Mesenchymal stem cell (in vitro differentiated cells and primary cell): Measurements from ENCODE around the gene CLSTN1.

Experiments
- DNase-seq: peaks from one replicate; pipeline ENCODE4 v3.0.0-alpha.2; 2013
- H2AFZ ChIP-seq: one replicate; pipeline ENCODE4 v1.6.1; 2013; ENCODE audit warnings: low read depth, mild to moderate bottlenecking, control low read depth, inconsistent platforms, low read length, moderate library complexity
- H2AK5ac ChIP-seq: 2 replicates; pipeline ENCODE4 v1.6.1; 2013; ENCODE audit warnings: low read length, moderate library complexity, mild to moderate bottlenecking, inconsistent platforms; ENCODE audit not compliant: severe bottlenecking
- H2BK120ac ChIP-seq: one replicate; pipeline ENCODE4 v1.6.1; 2013; ENCODE audit warnings: low read depth, mild to moderate bottlenecking, inconsistent platforms, low read length, moderate library complexity
- H2BK12ac ChIP-seq, 2 experiments: one replicate each; pipeline ENCODE4 v1.6.1; 2013; ENCODE audit warnings: inconsistent platforms in 2 of 2, low read length in 2 of 2, mild to moderate bottlenecking in 2 of 2, moderate library complexity in 2 of 2, control low read depth in 1 of 2
- H2BK15ac ChIP-seq: one replicate; pipeline ENCODE4 v1.6.1; 2013; ENCODE audit warnings: mild to moderate bottlenecking, low read depth, inconsistent platforms; ENCODE audit not compliant: poor library complexity, severe bottlenecking
- H2BK5ac ChIP-seq: 2 replicates; pipeline ENCODE4 v1.6.1; 2013; ENCODE audit warnings: low read depth, mild to moderate bottlenecking, low read length, control low read depth, inconsistent platforms; ENCODE audit not compliant: poor library complexity, severe bottlenecking
- H3K14ac ChIP-seq, 2 experiments: one replicate each; pipeline ENCODE4 v1.6.1; 2013; ENCODE audit warnings: inconsistent platforms in 2 of 2, low read length in 2 of 2, control low read depth in 1 of 2, mild to moderate bottlenecking in 1 of 2, moderate library complexity in 1 of 2
- H3K18ac ChIP-seq, 2 experiments: one replicate each; pipeline ENCODE4 v1.6.1; 2013; ENCODE audit warnings: inconsistent platforms in 2 of 2, low read length in 2 of 2, control low read depth in 1 of 2, low read depth in 1 of 2, mild to moderate bottlenecking in 1 of 2
- H3K23ac ChIP-seq, 2 experiments: one replicate each; pipeline ENCODE4 v1.6.1; 2013; ENCODE audit warnings: inconsistent platforms in 2 of 2, low read length in 2 of 2, mild to moderate bottlenecking in 2 of 2, moderate library complexity in 2 of 2, control low read depth in 1 of 2
- H3K27ac ChIP-seq: 2 replicates; pipeline ENCODE4 v1.5.1; 2013; ENCODE audit warnings: mild to moderate bottlenecking, moderate library complexity, low read length, control low read depth, inconsistent platforms; ENCODE audit not compliant: poor library complexity, severe bottlenecking
- H3K27me3 ChIP-seq, 2 experiments: 2 replicates each; pipeline versions ENCODE4 v1.6.1 to v1.7.0; 2013; ENCODE audit warnings: low read length in 2 of 2, mild to moderate bottlenecking in 2 of 2, moderate library complexity in 2 of 2, control low read depth in 1 of 2, inconsistent platforms in 1 of 2; ENCODE audit not compliant: control insufficient read depth in 1 of 2, insufficient read depth in 1 of 2
- H3K36me3 ChIP-seq, 2 experiments: 2 replicates each; pipeline versions ENCODE4 v1.6.1 to v1.7.0; 2013; ENCODE audit warnings: low read length in 2 of 2, control low read depth in 1 of 2, inconsistent platforms in 1 of 2, low read depth in 1 of 2, mild to moderate bottlenecking in 1 of 2; ENCODE audit not compliant: insufficient read depth in 2 of 2, control insufficient read depth in 1 of 2
- H3K4ac ChIP-seq, 2 experiments: one replicate each; pipeline ENCODE4 v1.6.1; 2013; ENCODE audit warnings: inconsistent platforms in 2 of 2, low read length in 2 of 2, mild to moderate bottlenecking in 2 of 2, moderate library complexity in 2 of 2, control low read depth in 1 of 2, low read depth in 1 of 2
- H3K4me1 ChIP-seq: 2 replicates; pipeline ENCODE4 v1.6.1; 2013; ENCODE audit warnings: low read depth, low read length, control low read depth; ENCODE audit not compliant: control insufficient read depth, insufficient read depth
- H3K4me2 ChIP-seq: 2 replicates; pipeline ENCODE4 v1.6.1; 2013; ENCODE audit warnings: low read length, mild to moderate bottlenecking, inconsistent platforms; ENCODE audit not compliant: poor library complexity, severe bottlenecking
- H3K4me3 ChIP-seq, 2 experiments: 2 replicates each; pipeline versions ENCODE4 v1.5.1 to v1.7.0; 2013; ENCODE audit warnings: low read length in 2 of 2, mild to moderate bottlenecking in 2 of 2, control low read depth in 1 of 2, low read depth in 1 of 2; ENCODE audit not compliant: insufficient read depth in 1 of 2
- H3K79me1 ChIP-seq: replicated peaks from 2 replicates; pipeline ENCODE4 v1.6.1; 2013; ENCODE audit warnings: mild to moderate bottlenecking, control low read depth, low read length, inconsistent platforms; ENCODE audit not compliant: poor library complexity, severe bottlenecking
- H3K9ac ChIP-seq: 2 replicates; pipeline ENCODE4 v1.7.0; 2013; ENCODE audit warnings: mild to moderate bottlenecking, low read length, moderate library complexity
- H3K9me3 ChIP-seq: 2 replicates; pipeline ENCODE4 v1.7.0; 2013; ENCODE audit warnings: mild to moderate bottlenecking, low read length; ENCODE audit not compliant: control insufficient read depth
- H4K8ac ChIP-seq: one replicate; pipeline ENCODE4 v1.6.1; 2013; ENCODE audit warnings: inconsistent platforms, mild to moderate bottlenecking, low read length, moderate library complexity
- H4K91ac ChIP-seq: one replicate; pipeline ENCODE4 v1.6.1; 2013; ENCODE audit warnings: mild to moderate bottlenecking, low read length, inconsistent platforms
- WGBS: methylation state at CpG from one replicate; pipeline ENCODE4 v1.1.7; 2013; ENCODE audit warnings: mixed read lengths; 5-methylcytosine and 5-hydroxymethylcytosine counted together

The CLSTN1 gene

DNA sequence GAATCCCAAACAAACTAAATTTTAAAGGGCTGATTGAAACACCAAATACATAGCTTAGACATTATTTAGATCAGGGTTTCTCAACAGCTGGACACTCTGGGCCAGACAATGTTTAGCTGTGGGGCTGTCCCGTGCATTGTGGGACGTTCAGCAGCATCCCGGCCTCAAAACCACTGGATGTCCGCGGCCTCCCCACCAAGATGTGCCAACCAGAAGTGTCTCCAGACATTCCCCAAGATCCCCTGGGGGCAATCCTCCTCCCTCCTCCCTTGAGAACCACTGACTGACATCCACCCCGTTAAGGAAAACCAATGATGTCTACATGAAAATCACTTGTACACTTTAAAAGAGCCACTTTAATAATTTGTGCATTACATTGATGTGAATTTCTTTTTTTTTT is 38.4 kb downstream of the CLSTN1 start:
- Histone ChIP-seq H2BK5ac (no peak overlapping the region), H3K14ac (no peak overlapping the region), H4K91ac (no peak overlapping the region), H2BK12ac (no peak overlapping the region), H4K8ac (no peak overlapping the region), H3K27ac (no peak overlapping the region), H2AK5ac (no peak overlapping the region), H3K4me1 (peaks cover 5% of the 10 kb centered on the region), H3K23ac (no peak overlapping the region), H3K18ac (no peak overlapping the region), H2BK15ac (no peak overlapping the region), H3K79me1 (peaks cover 28% of the 10 kb centered on the region), H3K36me3 (peaks cover 0 to 4% of the 10 kb centered on the region in 2 experiments), H3K4me2 (no peak overlapping the region), H3K4ac (no peak overlapping the region), H2BK120ac (no peak overlapping the region), H3K9ac (no peak overlapping the region), H3K4me3 (no peak overlapping the region), H2AFZ (no peak overlapping the region), H3K27me3 (no peaks in the 10 kb centered on the region), H3K9me3 (no peaks in the 10 kb centered on the region)
- 86% methylated on average over 5 of the region's 6 CpGs for WGBS
- DNase-seq, result no peak

DNA sequence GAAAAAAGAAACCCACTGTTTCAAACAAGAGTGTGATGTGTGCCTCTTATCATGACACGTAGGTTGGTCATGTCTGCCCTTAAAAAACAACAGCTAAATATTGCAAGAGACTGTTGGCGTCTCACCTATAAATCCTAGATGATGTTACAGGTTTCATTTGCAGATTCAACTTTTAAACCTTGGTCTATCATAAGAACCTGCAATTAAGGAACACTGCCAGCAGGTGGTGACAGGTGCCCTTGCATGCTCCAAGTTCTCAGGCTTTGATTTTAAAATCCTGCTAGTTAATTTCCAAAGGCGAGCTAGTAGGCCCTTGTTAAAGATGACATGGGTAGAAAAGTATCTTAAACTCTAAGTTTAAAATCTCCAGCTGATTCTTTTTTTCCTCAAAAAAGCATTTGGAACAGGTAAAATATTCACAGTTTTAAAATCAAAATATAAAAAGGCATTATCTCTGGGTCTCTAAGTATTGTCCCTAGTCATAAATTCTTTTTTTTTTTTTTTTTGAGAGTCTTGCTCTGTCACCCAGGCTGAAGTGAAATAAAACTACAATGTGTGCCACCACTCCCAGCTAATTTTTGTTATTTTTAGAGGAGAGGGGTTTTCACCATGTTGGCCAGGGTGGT is 39.1 kb downstream of the CLSTN1 start:
- no peak overlapping the region for H4K91ac ChIP-seq
- DNase-seq, result peak; percentile 66

DNA sequence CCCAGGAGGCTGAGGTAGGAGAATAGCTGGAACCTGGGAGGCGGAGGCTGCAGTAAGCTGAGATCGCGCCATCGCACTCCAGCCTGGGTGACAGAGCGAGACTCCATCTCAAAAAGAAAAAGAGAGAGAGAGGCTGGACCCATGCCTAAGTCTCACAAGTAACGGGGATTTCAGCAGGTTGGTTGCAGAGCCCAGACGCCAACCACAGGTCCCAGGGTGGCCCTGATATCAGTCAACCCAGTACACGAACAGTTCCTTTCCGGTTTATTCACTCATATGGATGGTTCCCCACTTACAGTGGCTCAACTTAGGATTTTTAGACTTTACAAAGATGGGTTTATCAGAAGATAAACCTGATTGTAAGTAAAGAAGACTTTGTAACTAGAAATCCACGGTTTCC is 40.9 kb downstream of the CLSTN1 start:
- Histone ChIP-seq H3K79me1 (peaks cover 29% of the 10 kb centered on the region), H3K36me3 (peaks cover 0 to 4% of the 10 kb centered on the region in 2 experiments), H2BK15ac (no peak overlapping the region), H3K4ac (no peak overlapping the region), H3K14ac (no peak overlapping the region), H2AFZ (no peak overlapping the region), H3K27me3 (no peaks in the 10 kb centered on the region), H3K4me3 (no peak overlapping the region), H3K27ac (no peak overlapping the region), H2BK5ac (no peak overlapping the region), H3K18ac (no peak overlapping the region), H3K4me2 (no peak overlapping the region), H3K4me1 (peaks cover 9% of the 10 kb centered on the region), H4K91ac (no peak overlapping the region), H4K8ac (no peak overlapping the region), H2BK12ac (no peak overlapping the region), H3K9ac (no peak overlapping the region), H3K9me3 (no peaks in the 10 kb centered on the region), H2AK5ac (no peak overlapping the region), H2BK120ac (no peak overlapping the region), H3K23ac (no peak overlapping the region)
- no peak for DNase-seq
- 96% methylated on average over 9 of the region's 10 CpGs for WGBS

More for the DNA sequence above, 39.1 kb downstream of the CLSTN1 start:
- H4K8ac ChIP-seq, result no peak overlapping the region
- no peak overlapping the region for H3K4me2 ChIP-seq
- H2BK15ac ChIP-seq, result no peak overlapping the region
- no peak overlapping the region for H3K4ac ChIP-seq
- H3K36me3 ChIP-seq, result peaks cover 0 to 4% of the 10 kb centered on the region in 2 experiments
- H2AFZ ChIP-seq, result no peak overlapping the region
- H3K18ac ChIP-seq, result no peak overlapping the region
- H3K4me3 ChIP-seq, result no peak overlapping the region
- no peaks in the 10 kb centered on the region for H3K27me3 ChIP-seq
- no peaks in the 10 kb centered on the region for H3K9me3 ChIP-seq
- H3K14ac ChIP-seq, result no peak overlapping the region
- 85% methylated on average over 3 of the region's 3 CpGs for WGBS
- H3K9ac ChIP-seq, result no peak overlapping the region
- no peak overlapping the region for H2BK12ac ChIP-seq
- no peak overlapping the region for H2BK5ac ChIP-seq
- no peak overlapping the region for H2AK5ac ChIP-seq
- H3K27ac ChIP-seq, result no peak overlapping the region
- peaks cover 29% of the 10 kb centered on the region for H3K79me1 ChIP-seq
- no peak overlapping the region for H2BK120ac ChIP-seq
- no peak overlapping the region for H3K23ac ChIP-seq
- peaks cover 5% of the 10 kb centered on the region for H3K4me1 ChIP-seq

DNA sequence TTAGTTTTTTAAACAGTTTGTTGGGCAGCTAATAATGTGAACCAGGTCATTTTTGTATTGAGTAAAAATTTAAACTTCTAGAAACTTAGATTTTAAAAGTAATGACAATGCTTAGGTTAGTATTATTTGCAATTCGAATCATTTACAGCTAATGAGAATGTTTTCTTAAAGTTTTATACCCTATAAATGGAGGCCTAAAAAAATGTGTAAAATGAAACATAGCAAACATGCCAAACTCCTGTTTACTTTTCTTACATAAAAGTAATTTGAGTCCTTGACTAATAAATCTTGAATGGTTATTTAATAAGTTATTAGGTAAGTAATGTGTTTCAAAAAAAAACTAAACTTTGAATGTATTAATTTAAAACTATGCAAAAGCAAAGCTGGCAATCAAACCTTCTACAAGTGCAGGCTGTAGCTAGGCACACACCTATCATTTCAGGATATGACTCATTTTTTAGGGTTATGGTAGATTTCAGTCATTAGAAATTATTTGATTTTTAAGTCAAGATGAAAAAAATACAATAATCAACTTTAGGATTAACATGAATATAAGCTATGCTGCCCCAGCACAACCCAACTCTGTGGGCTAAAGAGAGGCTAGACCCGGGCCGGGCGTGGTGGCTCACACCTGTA is 41.5 kb downstream of the CLSTN1 start:
- Histone ChIP-seq H2BK120ac (no peak overlapping the region), H3K27ac (no peak overlapping the region), H3K18ac (no peak overlapping the region), H2BK5ac (no peak overlapping the region), H3K4ac (no peak overlapping the region), H3K23ac (no peak overlapping the region), H3K27me3 (no peaks in the 10 kb centered on the region), H2BK15ac (no peak overlapping the region), H2AK5ac (no peak overlapping the region), H3K14ac (no peak overlapping the region), H4K8ac (no peak overlapping the region), H3K79me1 (peaks cover 32% of the 10 kb centered on the region), H3K36me3 (peaks cover 0 to 4% of the 10 kb centered on the region in 2 experiments), H3K9ac (no peak overlapping the region), H2AFZ (no peak overlapping the region), H3K4me1 (peaks cover 9% of the 10 kb centered on the region), H4K91ac (no peak overlapping the region), H3K4me2 (no peak overlapping the region), H3K4me3 (no peak overlapping the region), H3K9me3 (no peaks in the 10 kb centered on the region), H2BK12ac (no peak overlapping the region)
- WGBS, result 98% methylated on average over 3 of the region's 4 CpGs
- no peak for DNase-seq
